H7 (cell line): ENCODE data around the gene ZNF610. TPM values are rescaled to one million over a fixed set of nuclear protein-coding genes. Genes with fewer than 3 reads are reported as not detected.

Experiments used
- DNase-seq: peaks from one replicate; pipeline ENCODE4 v3.0.0; 2012
- H3K27me3 ChIP-seq: 2 replicates; pipeline ENCODE4 v1.6.0; 2011; ENCODE audit warnings: mild to moderate bottlenecking, low read length; ENCODE audit not compliant: control insufficient read depth, insufficient read depth
- H3K36me3 ChIP-seq: replicated peaks from 2 replicates; pipeline ENCODE4 v1.5.1; 2011; ENCODE audit warnings: low read length; ENCODE audit not compliant: control insufficient read depth, insufficient read depth
- H3K4me3 ChIP-seq: 2 replicates; pipeline ENCODE4 v1.5.1; 2011; ENCODE audit warnings: low read depth, mild to moderate bottlenecking, control low read depth, low read length, moderate library complexity; ENCODE audit not compliant: insufficient read depth
- total RNA-seq: library from RNA; depleted of rRNA; stranded (reverse); fragments of >200 nt; shearing (Covaris generic); gene quantifications from 2 replicates; pipeline ENCODE4 v1.2.3, GENCODE V29; 2014; rRNA removed

The ZNF610 gene
- total RNA-seq, 1 experiment from 2014 or later: 6.6 TPM

- Histone ChIP-seq H3K27me3 (no peaks in the 10 kb centered on the region), H3K4me3 (no peak overlapping the region), H3K36me3 (no peaks in the 10 kb centered on the region; the same call in none of the 2 replicates)
- no peak for DNase-seq
Observed at GRCh38 chr19:52345162-52345561, 9.1 kb downstream of the ZNF610 start.

GRCh38 chr19:52351512-52351911 is 15.5 kb downstream of the ZNF610 start:
- H3K4me3 ChIP-seq: no peak overlapping the region
- H3K36me3 ChIP-seq: peaks cover 4% of the 10 kb centered on the region
- peak; percentile 58 for DNase-seq
- no peaks in the 10 kb centered on the region for H3K27me3 ChIP-seq

- Histone ChIP-seq H3K4me3 (no peak overlapping the region), H3K27me3 (no peaks in the 10 kb centered on the region)
Observed at GRCh38 chr19:52366414-52366824, 30.4 kb downstream of the ZNF610 start.

GRCh38 chr19:52369559-52370340 is 33.7 kb downstream of the ZNF610 start, which contains the start of gene ZNF880:
TSS of gene ZNF880 (plus strand) at chr19:52369923. CDS start at chr19:52369966, 43 bp downstream.
- DNase-seq: no peak

More at GRCh38 chr19:52366414-52366824, 30.4 kb downstream of the ZNF610 start:
- DNase-seq: no peak
- H3K36me3 ChIP-seq: peaks cover 3% of the 10 kb centered on the region

GRCh38 chr19:52370341-52370710 is 34.3 kb downstream of the ZNF610 start:
- Histone ChIP-seq H3K4me3 (no peak overlapping the region), H3K27me3 (no peaks in the 10 kb centered on the region), H3K36me3 (peaks cover 3% of the 10 kb centered on the region)
- no peak for DNase-seq

More at GRCh38 chr19:52369559-52370340, 33.7 kb downstream of the ZNF610 start, which contains the start of gene ZNF880:
- Histone ChIP-seq H3K4me3 (peak within 1 kb of the TSS; percentile 10; the same call in 1 of the 2 replicates), H3K36me3 (peaks cover 3% of the 10 kb centered on the region), H3K27me3 (no peaks in the 10 kb centered on the region)

GRCh38 chr19:52391135-52391534 is 55.1 kb downstream of the ZNF610 start:
- H3K4me3 ChIP-seq: no peak overlapping the region
- no peak for DNase-seq

GRCh38 chr19:52397310-52398080 is 61.5 kb downstream of the ZNF610 start, which contains the start of gene ZNF528:
TSS of gene ZNF528 (plus strand) at chr19:52397849. CDS start at chr19:52402014, 4,165 bp downstream.
- Histone ChIP-seq H3K36me3 (no peaks in the 10 kb centered on the region), H3K4me3 (peak within 1 kb of the TSS; percentile 2; the same call in 1 of the 2 replicates), H3K27me3 (no peaks in the 10 kb centered on the region)
- DNase-seq: peak; percentile 14

More at GRCh38 chr19:52391135-52391534, 55.1 kb downstream of the ZNF610 start:
- Histone ChIP-seq H3K36me3 (no peaks in the 10 kb centered on the region), H3K27me3 (no peaks in the 10 kb centered on the region)

- Histone ChIP-seq H3K36me3 (no peaks in the 10 kb centered on the region), H3K4me3 (peak overlapping the region; percentile 2; the same call in 1 of the 2 replicates), H3K27me3 (no peaks in the 10 kb centered on the region)
- no peak for DNase-seq
Observed at GRCh38 chr19:52398081-52398441, 62.0 kb downstream of the ZNF610 start.

- Histone ChIP-seq H3K36me3 (no peaks in the 10 kb centered on the region), H3K4me3 (no peak overlapping the region), H3K27me3 (no peaks in the 10 kb centered on the region)
- no peak for DNase-seq
Observed at GRCh38 chr19:52410276-52410675, 74.2 kb downstream of the ZNF610 start.

- DNase-seq: no peak
- no peaks in the 10 kb centered on the region for H3K27me3 ChIP-seq
- H3K4me3 ChIP-seq: no peak overlapping the region
- H3K36me3 ChIP-seq: no peaks in the 10 kb centered on the region
Observed at GRCh38 chr19:52415711-52416110, 79.7 kb downstream of the ZNF610 start.

Other genes starting within 250 kb of the ZNF610 start
- 4.0 and 4.1 TPM in 2 replicates for gene ZNF841, start 240.5 kb upstream of the ZNF610 start, total RNA-seq
- 4.8 and 10.3 TPM in 2 replicates for gene ZNF616, start 196.3 kb upstream of the ZNF610 start, total RNA-seq
- gene ZNF836, start 164.6 kb upstream of the ZNF610 start, total RNA-seq: 4.7 and 7.5 TPM in 2 replicates
- gene PPP2R1A, start 146.2 kb upstream of the ZNF610 start, total RNA-seq: 439 and 477 TPM in 2 replicates
- gene ZNF766, start 66.7 kb upstream of the ZNF610 start, total RNA-seq: 17.0 and 33.1 TPM in 2 replicates
- 10.8 and 17.2 TPM in 2 replicates for gene ZNF480, start 39.1 kb upstream of the ZNF610 start, total RNA-seq
- gene ZNF880, start 33.7 kb downstream of the ZNF610 start, total RNA-seq: 0.66 and 4.0 TPM in 2 replicates
- gene ZNF528, start 61.6 kb downstream of the ZNF610 start, total RNA-seq: 0.28 and 0.30 TPM in 2 replicates
- gene ZNF534, start 92.9 kb downstream of the ZNF610 start, total RNA-seq: not detected in 2 replicates
- 16.8 and 22.7 TPM in 2 replicates for gene ZNF578, start 117.3 kb downstream of the ZNF610 start, total RNA-seq
- gene ZNF808, start 191.4 kb downstream of the ZNF610 start, total RNA-seq: 15.2 and 28.0 TPM in 2 replicates
- 15.2 and 24.5 TPM in 2 replicates for gene ZNF701, start 234.0 kb downstream of the ZNF610 start, total RNA-seq